T follicular helper cell (primary cell): ENCODE results near the gene CST3.
"Not testable (repeated sequence)": the region's sequence is repeated elsewhere in the genome, so short reads cannot be mapped to it uniquely, and the experiment has no call there.

Experiments used
- DNase-seq: peaks from one replicate; pipeline ENCODE4 v3.0.0-alpha.2; 2020; ENCODE audit warnings: low read depth
- total RNA-seq, 2 experiments: gene quantifications; one replicate each; lab custom pipeline; 2026; lab: John Stamatoyannopoulos, UW

Gene CST3, protein sequence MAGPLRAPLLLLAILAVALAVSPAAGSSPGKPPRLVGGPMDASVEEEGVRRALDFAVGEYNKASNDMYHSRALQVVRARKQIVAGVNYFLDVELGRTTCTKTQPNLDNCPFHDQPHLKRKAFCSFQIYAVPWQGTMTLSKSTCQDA
- 0.13 to 0.24 reads per million in 2 experiments for total RNA-seq

DNA sequence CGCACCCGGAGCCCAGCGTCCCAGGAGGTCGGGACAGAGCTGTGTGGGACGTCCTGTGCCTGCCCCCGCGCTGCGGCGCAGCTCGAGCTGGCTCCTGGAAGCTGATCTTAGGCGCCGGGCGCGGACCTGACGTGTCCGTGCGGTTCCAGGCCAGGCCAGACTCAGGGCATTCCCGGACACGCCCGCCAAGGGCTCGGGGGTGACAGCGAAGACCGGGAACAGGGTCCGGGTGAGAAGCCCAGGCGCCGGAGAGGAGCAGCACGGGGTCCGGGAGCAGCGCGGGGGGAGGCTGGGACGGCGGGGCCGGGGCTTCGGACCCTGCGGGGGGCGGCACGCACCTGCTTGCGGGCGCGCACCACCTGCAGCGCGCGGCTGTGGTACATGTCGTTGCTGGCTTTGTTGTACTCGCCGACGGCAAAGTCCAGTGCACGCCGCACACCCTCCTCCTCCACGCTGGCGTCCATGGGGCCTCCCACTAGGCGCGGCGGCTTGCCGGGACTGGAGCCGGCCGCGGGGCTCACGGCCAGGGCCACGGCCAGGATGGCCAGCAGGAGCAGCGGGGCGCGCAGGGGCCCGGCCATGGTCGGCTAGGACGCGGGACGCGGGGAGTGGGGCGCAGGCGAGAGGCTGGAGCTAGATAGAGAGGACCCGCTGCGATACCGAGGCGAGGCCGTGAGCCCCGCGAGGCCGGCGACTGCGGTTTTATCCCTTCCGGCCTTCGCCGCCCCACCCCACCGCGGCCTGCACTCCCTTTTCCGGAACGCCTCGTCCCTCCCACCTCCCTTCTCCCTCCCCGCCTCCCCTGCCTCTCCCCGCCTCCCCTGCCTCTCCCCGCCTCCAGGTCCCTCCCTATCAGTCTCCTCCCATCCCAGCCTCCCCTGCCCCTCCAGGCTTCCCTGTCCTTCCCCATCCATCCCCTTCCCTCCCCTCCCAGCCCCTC lies at the start of gene CST3:
Gene CST3 (minus strand): TSS at position 674 of the 940 bp plus-strand sequence. CDS start 93 bp downstream, at position 581.
- no peak for DNase-seq

DNA sequence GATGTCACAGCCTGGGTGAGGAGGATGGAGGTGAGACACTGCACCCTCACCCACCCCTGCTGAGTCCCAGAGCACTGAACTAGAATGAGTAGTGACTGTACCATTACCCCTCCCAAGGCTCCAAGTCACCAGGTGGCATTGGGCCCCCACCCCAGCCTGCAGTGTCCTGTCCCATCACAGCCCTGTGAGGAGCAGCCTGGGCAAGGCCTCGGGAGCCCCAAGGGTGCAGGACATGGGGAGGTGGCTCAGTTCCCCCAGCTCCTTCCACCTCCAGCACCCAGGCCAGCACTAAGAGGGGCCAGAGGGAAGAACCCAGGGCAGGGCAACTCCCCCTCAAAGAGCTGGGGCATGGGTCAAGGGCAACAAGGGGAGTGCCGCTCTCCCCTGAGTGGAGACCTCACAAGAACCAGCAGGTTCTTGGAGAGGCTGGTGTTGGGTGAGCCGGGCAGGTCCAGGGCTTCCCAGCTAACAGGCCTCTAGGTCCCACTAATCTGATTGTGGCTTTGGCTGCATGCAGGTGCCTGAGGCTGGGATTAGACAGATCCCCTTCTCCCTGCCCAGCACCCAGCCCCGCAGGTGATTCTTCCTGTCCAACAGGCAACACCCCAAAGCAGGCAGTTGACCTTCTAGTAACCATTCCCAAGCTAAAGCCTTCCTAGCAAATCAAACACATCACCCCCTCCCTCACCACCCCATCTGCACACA lies 48.4 kb upstream of the CST3 start:
- DNase-seq = no peak

DNA sequence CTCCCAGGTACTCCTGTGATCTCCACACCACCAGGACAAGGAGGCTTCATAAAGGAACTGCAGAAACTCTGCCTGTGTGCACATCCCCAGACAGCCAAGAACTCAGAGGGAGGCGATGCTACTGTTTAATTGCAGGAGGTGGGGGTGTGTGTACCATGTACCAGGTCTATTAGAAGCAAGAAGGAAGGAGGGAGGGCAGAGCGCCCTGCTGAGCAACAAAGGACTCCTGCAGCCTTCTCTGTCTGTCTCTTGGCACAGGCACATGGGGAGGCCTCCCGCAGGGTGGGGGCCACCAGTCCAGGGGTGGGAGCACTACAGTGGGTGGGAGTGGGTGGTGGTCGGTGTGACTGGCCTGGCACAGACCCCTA lies 47.8 kb upstream of the CST3 start:
- DNase-seq = not testable (repeated sequence)

DNA sequence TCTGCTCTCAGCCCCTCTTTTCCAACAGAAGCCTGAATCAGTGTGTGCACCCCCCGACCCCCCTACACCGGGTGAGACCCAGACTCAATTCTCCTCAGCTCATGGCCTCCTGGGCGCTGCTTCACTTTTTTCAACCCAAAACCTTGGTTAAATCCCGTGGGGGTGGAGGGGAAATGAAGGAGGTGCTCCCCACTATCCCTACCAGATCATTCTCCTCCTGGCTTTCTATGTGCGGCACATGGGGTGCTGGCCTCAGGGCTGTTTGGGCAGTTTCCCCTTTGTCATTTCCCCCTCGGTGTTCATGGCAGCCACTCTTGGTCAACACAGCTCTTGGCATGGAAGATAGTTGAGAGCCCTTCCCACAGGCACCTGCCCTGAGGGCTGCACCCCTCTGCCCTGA lies 46.5 kb upstream of the CST3 start:
- no peak for DNase-seq

DNA sequence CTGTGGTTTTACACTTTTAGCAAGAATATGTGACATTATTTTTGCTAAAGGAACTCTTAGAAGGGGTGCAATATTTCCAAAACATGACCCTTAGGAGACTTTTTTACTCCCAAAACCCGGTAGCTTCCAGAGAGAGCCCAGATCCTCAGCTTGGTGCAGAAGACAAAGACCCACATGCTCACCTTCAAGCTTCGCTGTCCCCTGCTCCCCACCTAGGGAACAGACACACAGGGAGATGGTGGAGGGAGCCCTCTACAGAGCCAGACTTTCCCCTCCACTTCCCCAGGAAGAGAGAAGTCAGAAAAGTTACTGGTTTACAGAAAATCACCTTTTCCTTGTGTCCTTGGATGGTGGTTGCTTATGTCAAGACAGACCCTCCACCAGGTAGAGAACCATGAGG lies 46.1 kb upstream of the CST3 start:
- DNase-seq = no peak

DNA sequence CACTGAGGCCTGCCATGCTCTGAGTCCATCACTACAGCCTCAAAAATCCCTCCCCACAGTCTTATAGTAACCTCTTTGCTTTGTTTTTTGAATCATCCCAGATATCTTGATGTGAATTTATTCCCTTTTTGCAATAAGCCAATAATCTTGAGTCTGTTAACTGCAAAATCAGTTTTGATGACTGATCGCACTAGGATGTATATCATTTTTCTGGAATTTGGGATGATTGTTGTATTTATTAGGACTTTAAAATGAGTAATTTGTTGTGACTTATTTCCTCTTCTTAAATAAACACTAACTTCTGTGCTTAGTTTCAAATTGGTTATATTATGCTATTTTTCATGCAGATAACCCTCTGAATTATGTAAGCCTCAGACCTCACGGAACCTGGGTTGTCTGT lies 45.5 kb upstream of the CST3 start:
- no peak for DNase-seq

DNA sequence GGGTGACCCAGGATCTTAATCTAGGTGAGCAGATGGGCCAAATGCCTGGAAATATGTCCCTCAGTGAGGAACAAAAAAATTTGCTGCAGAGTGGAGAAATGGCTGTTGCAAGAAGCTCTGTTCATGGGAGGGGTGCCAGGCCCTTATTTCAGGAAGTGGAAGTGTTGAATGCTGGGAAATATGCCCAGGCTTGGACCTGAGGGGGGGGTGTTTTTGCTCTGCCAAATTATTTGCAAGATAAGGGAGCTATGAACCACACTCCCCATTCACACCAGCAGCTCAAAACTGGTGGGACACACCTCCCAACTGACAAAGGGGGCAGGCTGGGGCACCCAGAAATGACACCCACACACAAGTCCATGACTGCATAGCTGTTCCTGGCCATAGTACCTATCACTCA lies 42.4 kb upstream of the CST3 start:
- no peak for DNase-seq

- DNase-seq = no peak
Measured at GRCh38 chr20:23679133-23680092, 41.7 kb upstream of the CST3 start.

- no peak for DNase-seq
Measured at GRCh38 chr20:23673209-23673608, 35.5 kb upstream of the CST3 start.

- no peak for DNase-seq
Measured at GRCh38 chr20:23672158-23672557, 34.4 kb upstream of the CST3 start.

DNA sequence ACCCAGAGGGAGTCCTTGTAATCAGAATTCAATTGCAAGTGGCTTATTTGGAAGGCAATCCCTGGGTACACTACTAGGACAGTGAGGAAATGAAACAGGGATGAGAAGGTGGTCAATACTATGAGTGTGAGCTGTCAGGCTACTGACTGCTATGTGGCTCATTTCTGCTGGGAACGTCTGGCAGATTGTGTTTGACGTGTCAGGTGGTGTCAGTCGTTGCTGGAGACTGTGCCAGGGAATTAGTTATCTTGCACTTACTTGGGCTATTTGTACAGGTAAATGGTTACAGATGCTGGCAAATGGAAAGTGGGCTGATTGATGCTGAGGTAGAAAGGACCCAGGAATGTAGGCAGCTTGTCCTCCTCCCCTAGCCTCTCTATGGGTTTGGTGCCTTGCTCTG lies 33.7 kb upstream of the CST3 start:
- DNase-seq = no peak

DNA sequence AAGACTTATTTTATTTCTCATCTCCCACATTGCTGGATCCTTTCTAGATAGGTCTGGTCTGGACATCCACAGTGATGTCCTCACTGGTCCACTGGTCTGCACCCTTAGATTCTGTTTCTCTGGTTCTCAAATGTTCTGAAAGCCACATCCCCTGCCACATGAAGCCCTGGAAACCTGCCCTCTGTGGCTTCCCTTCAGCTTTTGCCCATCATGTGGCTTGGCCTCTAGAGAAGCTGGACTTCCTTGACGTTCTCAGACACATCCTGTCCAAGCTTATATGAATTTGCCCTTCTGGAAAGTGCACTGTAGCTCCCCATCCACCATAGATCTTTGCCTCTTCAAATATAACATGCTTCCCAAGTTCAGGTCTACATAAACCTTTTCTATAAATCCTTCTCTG lies 32.6 kb upstream of the CST3 start:
- DNase-seq = no peak

- no peak for DNase-seq
Measured at GRCh38 chr20:23669866-23670265, 32.1 kb upstream of the CST3 start.

GRCh38 chr20:23669327-23669726 lies 31.6 kb upstream of the CST3 start:
- no peak for DNase-seq

DNA sequence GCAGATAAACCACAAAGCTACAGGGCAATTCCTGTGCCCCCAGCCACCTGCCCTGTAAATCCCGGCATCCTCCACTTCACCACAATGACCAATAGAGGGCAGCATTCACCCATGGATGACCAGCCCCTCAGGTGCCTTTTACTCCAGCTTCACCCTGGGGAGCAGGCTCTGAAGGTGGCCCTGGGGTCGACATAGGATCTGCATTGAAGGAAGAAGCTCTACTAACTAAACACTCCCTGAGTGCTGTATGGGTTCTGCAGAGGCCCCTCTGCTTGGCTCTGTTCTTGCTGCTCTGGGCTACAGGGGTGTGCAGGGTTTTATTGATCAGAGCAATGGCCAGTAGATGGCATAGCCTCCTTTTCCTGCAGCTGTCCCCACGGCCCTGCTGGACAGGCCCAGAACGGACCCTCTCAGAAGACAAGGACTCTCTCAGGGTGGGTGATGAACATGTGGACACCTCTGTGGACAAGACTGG lies 30.8 kb upstream of the CST3 start:
- DNase-seq = no peak

GRCh38 chr20:23667666-23668065 lies 29.9 kb upstream of the CST3 start:
- DNase-seq = no peak

GRCh38 chr20:23666698-23667097 lies 28.9 kb upstream of the CST3 start:
- no peak for DNase-seq

DNA sequence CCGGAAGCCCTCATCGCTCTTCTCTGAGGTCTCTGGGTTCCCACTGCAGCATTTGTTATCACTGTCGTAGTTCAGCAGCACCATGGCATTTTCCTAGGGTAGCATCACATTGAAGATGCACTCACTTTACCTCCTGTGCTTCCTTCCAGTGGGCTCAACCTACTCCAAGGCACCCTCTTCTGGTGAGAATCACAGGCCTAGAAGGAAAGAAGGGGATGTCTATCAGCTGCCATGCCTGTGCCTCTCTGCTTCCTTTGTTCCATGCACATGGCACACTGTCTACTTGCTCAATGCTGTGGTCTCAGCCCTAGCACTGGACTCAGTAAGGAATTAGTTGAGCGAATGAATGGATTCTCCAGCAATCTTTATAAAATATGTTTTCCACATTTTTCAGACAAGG lies 28.4 kb upstream of the CST3 start:
- no peak for DNase-seq

GRCh38 chr20:23664954-23665353 lies 27.2 kb upstream of the CST3 start:
- no peak for DNase-seq

DNA sequence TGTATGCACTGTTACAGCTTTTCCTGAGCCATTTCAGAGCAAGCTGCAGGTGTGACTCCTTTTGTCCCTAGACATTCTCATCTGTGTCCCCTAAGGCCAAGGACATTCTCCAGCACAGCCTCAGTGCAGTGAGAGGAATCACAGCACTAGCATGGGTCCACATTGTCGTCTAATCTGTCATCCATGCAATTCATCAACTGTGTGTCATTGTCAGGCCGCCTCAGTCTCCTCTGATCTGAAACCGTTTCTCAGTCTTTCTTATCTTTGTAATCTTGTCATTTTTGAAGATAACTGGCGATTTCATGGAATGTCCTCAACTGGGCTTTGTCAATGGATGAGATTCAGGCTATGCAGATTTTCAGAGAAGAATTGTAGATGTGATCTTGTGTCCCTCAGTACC lies 26.3 kb upstream of the CST3 start:
- not testable (repeated sequence) for DNase-seq

GRCh38 chr20:23663180-23663579 lies 25.4 kb upstream of the CST3 start:
- DNase-seq = no peak
